NCI-H526 treated with DMSO at 0.1 percent for 48 hours (cell line): ENCODE results near the gene PKHD1.
"Not testable (repeated sequence)": the region's sequence is repeated elsewhere in the genome, so short reads cannot be mapped to it uniquely, and the experiment has no call there.

Source experiments
- DNase-seq: peaks from one replicate; lab custom pipeline; 2025; lab: John Stamatoyannopoulos, UW

The PKHD1 gene

GRCh38 chr6:51855310-51856082, 231.9 kb downstream of the PKHD1 start:
- DNase-seq = peak; percentile 54

GRCh38 chr6:51854876-51855275, 232.5 kb downstream of the PKHD1 start:
- DNase-seq = no peak

GRCh38 chr6:51854347-51854746, 233.1 kb downstream of the PKHD1 start:
- no peak for DNase-seq

GRCh38 chr6:51853109-51853508, 234.3 kb downstream of the PKHD1 start:
- not testable (repeated sequence) for DNase-seq

GRCh38 chr6:51846531-51846930, 240.9 kb downstream of the PKHD1 start:
- DNase-seq = no peak

- peak; percentile 67 for DNase-seq
Observed at GRCh38 chr6:51844336-51844735, 243.1 kb downstream of the PKHD1 start.

- DNase-seq = peak; percentile 53
Observed at GRCh38 chr6:51843456-51844056, 243.9 kb downstream of the PKHD1 start.

- DNase-seq = no peak
Observed at GRCh38 chr6:51842804-51843378, 244.5 kb downstream of the PKHD1 start.

- DNase-seq = no peak
Observed at GRCh38 chr6:51842061-51842803, 245.2 kb downstream of the PKHD1 start.

GRCh38 chr6:51841626-51842025, 245.8 kb downstream of the PKHD1 start:
- no peak for DNase-seq

- DNase-seq = no peak
Observed at GRCh38 chr6:51839726-51840374, 247.6 kb downstream of the PKHD1 start.

- DNase-seq = no peak
Observed at GRCh38 chr6:51830666-51831065, 256.7 kb downstream of the PKHD1 start.

- DNase-seq = peak; percentile 58
Observed at GRCh38 chr6:51827580-51827979, 259.8 kb downstream of the PKHD1 start.

GRCh38 chr6:51824940-51825339, 262.5 kb downstream of the PKHD1 start:
- DNase-seq = no peak

GRCh38 chr6:51820555-51820954, 266.9 kb downstream of the PKHD1 start:
- DNase-seq = no peak

GRCh38 chr6:51818520-51819022, 268.8 kb downstream of the PKHD1 start:
- DNase-seq = no peak

GRCh38 chr6:51817832-51818231, 269.6 kb downstream of the PKHD1 start:
- no peak for DNase-seq

GRCh38 chr6:51814418-51814817, 273.0 kb downstream of the PKHD1 start:
- DNase-seq = peak; percentile 94

GRCh38 chr6:51813904-51814303, 273.5 kb downstream of the PKHD1 start:
- DNase-seq = no peak

GRCh38 chr6:51812231-51812630, 275.2 kb downstream of the PKHD1 start:
- no peak for DNase-seq

- DNase-seq = no peak
Observed at GRCh38 chr6:51805517-51805916, 281.9 kb downstream of the PKHD1 start.

GRCh38 chr6:51800603-51801002, 286.8 kb downstream of the PKHD1 start:
- DNase-seq = no peak
